GM08714 (cell line): ENCODE results near the gene YTHDF1.

Source experiments
- H3K4me3 ChIP-seq: fragments of 200-500 bp; sonication (Bioruptor generic); 2 replicates; pipeline ENCODE4 v1.5.1; 2014; ENCODE audit warnings: mild to moderate bottlenecking, low read length, inconsistent platforms
- ZNF274 ChIP-seq: IDR thresholded peaks from 2 replicates; pipeline ENCODE4 v1.6.1; 2012; ENCODE audit warnings: mild to moderate bottlenecking, low read depth, low read length

Gene YTHDF1

GRCh38 chr20:63216041-63216848 is at the start of gene YTHDF1:
Gene YTHDF1 (minus strand): TSS chr20:63216131. CDS start chr20:63215892, 239 bp downstream.
- TF ChIP-seq ZNF274, result no peak
- peak within 1 kb of the TSS; percentile 96 for H3K4me3 ChIP-seq

- TF ChIP-seq ZNF274, result no peak
- no peak overlapping the region for H3K4me3 ChIP-seq
These were observed 48.6 kb upstream of the YTHDF1 start for GRCh38 chr20:63264519-63264918.

- no peak for TF ChIP-seq ZNF274
These were observed 48.1 kb upstream of the YTHDF1 start for GRCh38 chr20:63264000-63264399.

GRCh38 chr20:63262836-63263235 is 46.9 kb upstream of the YTHDF1 start:
- TF ChIP-seq ZNF274, result no peak
- H3K4me3 ChIP-seq, result no peak overlapping the region

More at GRCh38 chr20:63264000-63264399, 48.1 kb upstream of the YTHDF1 start:
- H3K4me3 ChIP-seq, result no peak overlapping the region

- TF ChIP-seq ZNF274, result no peak
- no peak overlapping the region for H3K4me3 ChIP-seq
These were observed 46.0 kb upstream of the YTHDF1 start for GRCh38 chr20:63261795-63262528.

- no peak overlapping the region for H3K4me3 ChIP-seq
- no peak for TF ChIP-seq ZNF274
These were observed 45.3 kb upstream of the YTHDF1 start for GRCh38 chr20:63261060-63261794.

GRCh38 chr20:63260521-63260920 is 44.6 kb upstream of the YTHDF1 start:
- no peak for TF ChIP-seq ZNF274
- H3K4me3 ChIP-seq, result no peak overlapping the region

GRCh38 chr20:63259734-63260460 is 44.0 kb upstream of the YTHDF1 start:
- no peak overlapping the region for H3K4me3 ChIP-seq
- no peak for TF ChIP-seq ZNF274

- TF ChIP-seq ZNF274, result no peak
- no peak overlapping the region for H3K4me3 ChIP-seq
These were observed 42.9 kb upstream of the YTHDF1 start for GRCh38 chr20:63258781-63259180.

GRCh38 chr20:63257629-63258028 is 41.7 kb upstream of the YTHDF1 start:
- H3K4me3 ChIP-seq, result no peak overlapping the region
- no peak for TF ChIP-seq ZNF274

GRCh38 chr20:63256954-63257353 is 41.0 kb upstream of the YTHDF1 start:
- H3K4me3 ChIP-seq, result no peak overlapping the region

GRCh38 chr20:63255931-63256704 is 40.2 kb upstream of the YTHDF1 start:
- no peak overlapping the region for H3K4me3 ChIP-seq
- no peak for TF ChIP-seq ZNF274

More at GRCh38 chr20:63256954-63257353, 41.0 kb upstream of the YTHDF1 start:
- TF ChIP-seq ZNF274, result no peak
